ENCODE data around the gene PAPLN. TPM values are rescaled to one million over a fixed set of nuclear protein-coding genes. Genes with fewer than 3 reads are reported as not detected.

Gene PAPLN
- total and polyA plus RNA-seq, 2 donors from 2014 or later: 19.1 to 132 TPM

GRCh38 chr14:73245480-73246325 is 8.4 kb downstream of the PAPLN start:
- H3K36me3 ChIP-seq (ENCODE audit: control insufficient read depth in 2 of 3, insufficient read depth in 3 of 3, low read length in 3 of 3): peaks cover 0 to 7% (median 0%) of the 10 kb centered on the region in 3 donors
- intact Hi-C loops (cut with DNase I): no loop called here
- no peaks in the 10 kb centered on the region for H3K27me3 ChIP-seq (ENCODE audit: control insufficient read depth, insufficient read depth, low read length)
- peak in 4 of 5 donors; percentile 58 to 86 (median 79) for DNase-seq
- H3K4me3 ChIP-seq (ENCODE audit: low read length in 3 of 3): peak overlapping the region in 2 of 3 donors; percentile 21 to 47
- no peak overlapping the region for H3K27ac ChIP-seq (ENCODE audit: low read depth in 2 of 2, low read length in 2 of 2)
- H3K9ac ChIP-seq (ENCODE audit: low read length in 3 of 3): no peak overlapping the region
- no peaks in the 10 kb centered on the region for H3K9me3 ChIP-seq (ENCODE audit: control insufficient read depth in 2 of 3, insufficient read depth in 1 of 3, low read length in 3 of 3)
- FAIRE-seq: no peak
- TF ChIP-seq CTCF (IDR thresholded peaks at IDR 0.05; ENCODE audit: borderline replicate concordance, extremely low read depth, insufficient read depth): no peak
- peaks cover 0 to 16% (median 0%) of the 10 kb centered on the region in 3 donors for H3K4me1 ChIP-seq (ENCODE audit: control insufficient read depth in 2 of 3, insufficient read depth in 2 of 3, low read depth in 1 of 3, low read length in 3 of 3)

DNA sequence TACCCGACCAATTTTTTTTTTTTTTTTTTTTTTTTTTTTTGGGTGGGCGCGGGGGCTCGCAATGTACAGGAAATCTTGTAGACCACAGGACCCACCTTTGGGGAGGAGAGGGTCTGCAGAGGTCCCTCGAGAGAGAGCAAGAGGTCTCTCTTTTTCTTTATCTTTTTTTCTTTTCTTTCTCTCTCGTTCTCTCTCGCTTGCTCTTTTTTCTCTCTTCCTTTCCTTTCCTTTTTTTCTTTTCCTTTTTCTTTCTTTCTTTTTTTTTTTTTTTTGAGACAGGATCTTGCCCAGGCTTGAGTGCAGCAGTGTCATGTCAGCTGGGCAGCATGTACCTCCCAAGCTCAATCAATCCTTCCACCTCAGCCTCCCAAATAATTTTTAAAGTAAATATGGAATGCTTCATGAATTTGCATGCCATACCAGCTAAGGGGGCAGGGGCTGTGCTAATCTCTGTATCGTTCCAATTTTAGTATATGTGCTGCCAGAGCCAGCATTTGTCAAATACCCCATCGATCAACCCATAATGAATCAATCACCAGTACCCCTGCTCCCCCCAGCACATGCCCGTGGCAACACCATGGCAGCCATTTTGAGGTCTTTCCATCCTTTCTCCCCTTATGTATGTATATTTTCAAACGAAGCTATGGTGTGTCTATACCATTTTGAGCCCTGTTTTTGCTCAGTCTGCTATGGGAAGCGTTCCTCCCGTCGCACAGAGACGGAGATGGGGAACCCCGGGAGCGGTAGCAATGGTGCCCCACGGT is 9.3 kb downstream of the PAPLN start:
- TF ChIP-seq CTCF (IDR thresholded peaks at IDR 0.05; ENCODE audit: borderline replicate concordance, extremely low read depth, insufficient read depth): no peak
- DNase-seq (peak in 1 of 5 donors; percentile 18), FAIRE-seq (no peak)
- Histone ChIP-seq H3K4me1 (ENCODE audit: control insufficient read depth in 2 of 3, insufficient read depth in 2 of 3, low read depth in 1 of 3, low read length in 3 of 3) (peaks cover 0 to 9% (median 0%) of the 10 kb centered on the region in 3 donors), H3K4me3 (ENCODE audit: low read length in 3 of 3) (peak overlapping the region in 1 of 3 donors; percentile 47), H3K27me3 (ENCODE audit: control insufficient read depth, insufficient read depth, low read length) (no peaks in the 10 kb centered on the region), H3K9ac (ENCODE audit: low read length in 3 of 3) (no peak overlapping the region), H3K36me3 (ENCODE audit: control insufficient read depth in 2 of 3, insufficient read depth in 3 of 3, low read length in 3 of 3) (peaks cover 0 to 7% (median 0%) of the 10 kb centered on the region in 3 donors), H3K27ac (ENCODE audit: low read depth in 2 of 2, low read length in 2 of 2) (no peak overlapping the region), H3K9me3 (ENCODE audit: control insufficient read depth in 2 of 3, insufficient read depth in 1 of 3, low read length in 3 of 3) (no peaks in the 10 kb centered on the region)
- intact Hi-C loops (cut with DNase I): no loop called here

- intact Hi-C loops (cut with DNase I): no loop called here
- H3K27ac ChIP-seq (ENCODE audit: low read depth in 2 of 2, low read length in 2 of 2): no peak overlapping the region
These were observed 11.0 kb downstream of the PAPLN start for GRCh38 chr14:73248108-73248868.

More at GRCh38 chr14:73248108-73248868, 11.0 kb downstream of the PAPLN start:
- no peak for FAIRE-seq
- no peak overlapping the region for H3K4me3 ChIP-seq (ENCODE audit: low read length in 3 of 3)
- DNase-seq: peak in 3 of 5 donors; percentile 39 to 56 (median 49)
- H3K36me3 ChIP-seq (ENCODE audit: control insufficient read depth in 2 of 3, insufficient read depth in 3 of 3, low read length in 3 of 3): peaks cover 0 to 7% (median 0%) of the 10 kb centered on the region in 3 donors
- H3K4me1 ChIP-seq (ENCODE audit: control insufficient read depth in 2 of 3, insufficient read depth in 2 of 3, low read depth in 1 of 3, low read length in 3 of 3): peaks cover 0 to 7% (median 3%) of the 10 kb centered on the region in 3 donors
- H3K9ac ChIP-seq (ENCODE audit: low read length in 3 of 3): no peak overlapping the region
- no peaks in the 10 kb centered on the region for H3K9me3 ChIP-seq (ENCODE audit: control insufficient read depth in 2 of 3, insufficient read depth in 1 of 3, low read length in 3 of 3)
- H3K27me3 ChIP-seq (ENCODE audit: control insufficient read depth, insufficient read depth, low read length): no peaks in the 10 kb centered on the region
- TF ChIP-seq CTCF (IDR thresholded peaks at IDR 0.05; ENCODE audit: borderline replicate concordance, extremely low read depth, insufficient read depth): no peak

Data from kidney (tissue), 14 donors.